ENCODE measurements around the gene SLC28A1. TPM values are rescaled to one million over a fixed set of nuclear protein-coding genes. Genes with fewer than 3 reads are reported as not detected.

SLC28A1 gene
- total and polyA plus RNA-seq, 7 donors = 0.13 to 1.9 (median 0.34) TPM

- H3K27ac ChIP-seq = no peak overlapping the region
- 90 to 97% (median 92%) methylated on average over 4 of the region's 4 CpGs for WGBS, 3 donors
- TF ChIP-seq CTCF (IDR thresholded peaks at IDR 0.05) = no peak
- H3K9me3 ChIP-seq = no peaks in the 10 kb centered on the region
- H3K4me3 ChIP-seq = no peak overlapping the region
- intact Hi-C loops (cut with DNase I) = no loop called here
- H3K36me3 ChIP-seq (ENCODE audit: insufficient read depth in 1 of 2, low read depth in 1 of 2) = no peaks in the 10 kb centered on the region
- no peaks in the 10 kb centered on the region for H3K27me3 ChIP-seq (ENCODE audit: insufficient read depth in 3 of 3, low read length in 2 of 3)
- H3K4me1 ChIP-seq = no peaks in the 10 kb centered on the region
- no peak for DNase-seq
- ATAC-seq = no peak
Observed at GRCh38 chr15:84887938-84888337, 3.5 kb downstream of the SLC28A1 start.

GRCh38 chr15:84888639-84889038, 4.2 kb downstream of the SLC28A1 start:
- no peaks in the 10 kb centered on the region for H3K4me1 ChIP-seq
- intact Hi-C loops (cut with DNase I) = no loop called here
- H3K27ac ChIP-seq = no peak overlapping the region
- H3K9me3 ChIP-seq = no peaks in the 10 kb centered on the region
- H3K27me3 ChIP-seq (ENCODE audit: insufficient read depth in 3 of 3, low read length in 2 of 3) = no peaks in the 10 kb centered on the region
- DNase-seq (no peak), ATAC-seq (no peak)
- H3K4me3 ChIP-seq = no peak overlapping the region
- no peak for TF ChIP-seq CTCF (IDR thresholded peaks at IDR 0.05)
- no peaks in the 10 kb centered on the region for H3K36me3 ChIP-seq (ENCODE audit: insufficient read depth in 1 of 2, low read depth in 1 of 2)
- 59 to 64% (median 60%) methylated on average over 17 of the region's 17 CpGs for whole genome bisulfite sequencing, 3 donors

GRCh38 chr15:84889313-84889990, 5.0 kb downstream of the SLC28A1 start:
- TF ChIP-seq CTCF (IDR thresholded peaks at IDR 0.05) = no peak
- intact Hi-C loops (cut with DNase I) = no loop called here
- Histone ChIP-seq H3K4me3 (no peak overlapping the region), H3K4me1 (no peaks in the 10 kb centered on the region), H3K27ac (no peak overlapping the region), H3K9me3 (no peaks in the 10 kb centered on the region), H3K27me3 (ENCODE audit: insufficient read depth in 3 of 3, low read length in 2 of 3) (no peaks in the 10 kb centered on the region), H3K36me3 (ENCODE audit: insufficient read depth in 1 of 2, low read depth in 1 of 2) (no peaks in the 10 kb centered on the region)
- ATAC-seq (no peak), DNase-seq (no peak)
- 78 to 91% (median 79%) methylated on average over 8 of the region's 8 CpGs for WGBS, 3 donors

- no peak for DNase-seq
- no peak for ATAC-seq
- intact Hi-C loops (cut with DNase I) = no loop called here
- no peaks in the 10 kb centered on the region for H3K4me1 ChIP-seq
- no peaks in the 10 kb centered on the region for H3K36me3 ChIP-seq (ENCODE audit: insufficient read depth in 1 of 2, low read depth in 1 of 2)
- H3K27ac ChIP-seq = no peak overlapping the region
- H3K9me3 ChIP-seq = no peaks in the 10 kb centered on the region
- WGBS, 3 donors = 92 to 96% (median 95%) methylated on average over 6 of the region's 6 CpGs
- TF ChIP-seq CTCF (IDR thresholded peaks at IDR 0.05) = no peak
- H3K4me3 ChIP-seq = no peak overlapping the region
- H3K27me3 ChIP-seq (ENCODE audit: insufficient read depth in 3 of 3, low read length in 2 of 3) = no peaks in the 10 kb centered on the region
Observed at GRCh38 chr15:84889991-84890669, 5.7 kb downstream of the SLC28A1 start.

Data from psoas muscle (tissue), 8 donors.